Measurements from ENCODE around the gene PGRMC2. TPM values are rescaled to one million over a fixed set of nuclear protein-coding genes. Genes with fewer than 3 reads are reported as not detected.

PGRMC2 gene
- total and polyA plus RNA-seq, 2 donors (not counting 1 experiment from before 2014, with no cell fraction given), result 4.7 to 30.7 TPM

- H4K20me1 ChIP-seq (ENCODE audit: control insufficient read depth, insufficient read depth, low read length, poor library complexity, severe bottlenecking), result no peaks in the 10 kb centered on the region
- no peak overlapping the region for H3K27ac ChIP-seq (ENCODE audit: low read length in 2 of 2)
- no peaks in the 10 kb centered on the region for H3K27me3 Mint-ChIP-seq
- no peak overlapping the region for H3K4me3 ChIP-seq (ENCODE audit: control extremely low read depth in 1 of 5, extremely low read depth in 1 of 5, insufficient read depth in 1 of 5, low read depth in 2 of 5, low read length in 4 of 5)
- H3K9me3 ChIP-seq (ENCODE audit: control extremely low read depth in 1 of 3, control insufficient read depth in 2 of 3, insufficient read depth in 1 of 3, low read length in 2 of 3), result no peaks in the 10 kb centered on the region
- CTCF ChIA-PET, result interaction anchor here (1.0 kb wide), 1 partner anchor 29 kb away, joined by 3 read pairs; no protein-coding TSS in a partner anchor
- H2AFZ ChIP-seq (ENCODE audit: insufficient read depth, low read depth, low read length, poor library complexity, severe bottlenecking), result no peak overlapping the region
- H3K4me1 Mint-ChIP-seq, result no peaks in the 10 kb centered on the region
- H3K4me1 ChIP-seq (ENCODE audit: control insufficient read depth in 2 of 2, insufficient read depth in 2 of 2, low read length in 2 of 2), result no peaks in the 10 kb centered on the region
- DNase-seq (no peak), ATAC-seq (ENCODE audit: low read depth) (no peak)
- no peak overlapping the region for H3K27ac Mint-ChIP-seq
- intact Hi-C loops (cut with micrococcal nuclease), result loop anchor here (2.0 kb wide), 1 partner anchor 31 kb away; no protein-coding TSS in a partner anchor
- H3K9ac ChIP-seq (ENCODE audit: low read length), result no peak overlapping the region
- H3K4me2 ChIP-seq (replicated peaks; ENCODE audit: low read depth, low read length, poor library complexity, severe bottlenecking), result no peak overlapping the region
- H3K79me2 ChIP-seq (ENCODE audit: control insufficient read depth, insufficient read depth, low read length), result no peaks in the 10 kb centered on the region
- H3K4me3 Mint-ChIP-seq, result no peak overlapping the region
- no peaks in the 10 kb centered on the region for H3K36me3 ChIP-seq (replicated peaks in 1 of 2; ENCODE audit: control extremely low read depth in 1 of 2, control insufficient read depth in 1 of 2, extremely low read depth in 1 of 2, insufficient read depth in 2 of 2, low read length in 1 of 2)
- H3K27me3 ChIP-seq (replicated peaks in 1 of 4; ENCODE audit: control extremely low read depth in 1 of 4, control insufficient read depth in 3 of 4, insufficient read depth in 4 of 4, low read length in 3 of 4), result no peaks in the 10 kb centered on the region
- POLR2A ChIA-PET, result no interaction called here
- TF ChIP-seq EZH2 (IDR thresholded peaks at IDR 0.05; ENCODE audit: borderline replicate concordance, insufficient read depth, low read depth, low read length, poor library complexity, severe bottlenecking) (no peak), CTCF (IDR thresholded peaks at IDR 0.05) (no peak)
- H3K9me3 Mint-ChIP-seq (ENCODE audit: insufficient read depth), result no peaks in the 10 kb centered on the region
These were observed 66.0 kb downstream of the PGRMC2 start for GRCh38 chr4:128221586-128221985.

- Histone ChIP-seq H3K27ac (ENCODE audit: low read length in 2 of 2) (no peak overlapping the region), H3K9me3 (ENCODE audit: control extremely low read depth in 1 of 3, control insufficient read depth in 2 of 3, insufficient read depth in 1 of 3, low read length in 2 of 3) (no peaks in the 10 kb centered on the region), H3K4me3 (ENCODE audit: control extremely low read depth in 1 of 5, extremely low read depth in 1 of 5, insufficient read depth in 1 of 5, low read depth in 2 of 5, low read length in 4 of 5) (no peak overlapping the region), H4K20me1 (ENCODE audit: control insufficient read depth, insufficient read depth, low read length, poor library complexity, severe bottlenecking) (no peaks in the 10 kb centered on the region), H2AFZ (ENCODE audit: insufficient read depth, low read depth, low read length, poor library complexity, severe bottlenecking) (no peak overlapping the region), H3K27me3 (replicated peaks in 1 of 4; ENCODE audit: control extremely low read depth in 1 of 4, control insufficient read depth in 3 of 4, insufficient read depth in 4 of 4, low read length in 3 of 4) (no peaks in the 10 kb centered on the region), H3K4me2 (replicated peaks; ENCODE audit: low read depth, low read length, poor library complexity, severe bottlenecking) (no peak overlapping the region), H3K79me2 (ENCODE audit: control insufficient read depth, insufficient read depth, low read length) (no peaks in the 10 kb centered on the region), H3K9ac (ENCODE audit: low read length) (no peak overlapping the region), H3K36me3 (replicated peaks in 1 of 2; ENCODE audit: control extremely low read depth in 1 of 2, control insufficient read depth in 1 of 2, extremely low read depth in 1 of 2, insufficient read depth in 2 of 2, low read length in 1 of 2) (no peaks in the 10 kb centered on the region), H3K4me1 (ENCODE audit: control insufficient read depth in 2 of 2, insufficient read depth in 2 of 2, low read length in 2 of 2) (no peaks in the 10 kb centered on the region)
- Mint-ChIP-seq H3K27me3 (no peaks in the 10 kb centered on the region), H3K4me1 (no peaks in the 10 kb centered on the region), H3K27ac (no peak overlapping the region), H3K9me3 (ENCODE audit: insufficient read depth) (no peaks in the 10 kb centered on the region), H3K4me3 (no peak overlapping the region)
- intact Hi-C loops (cut with micrococcal nuclease), result loop anchor here (2.0 kb wide), 1 partner anchor 30 kb away; no protein-coding TSS in a partner anchor
- ATAC-seq (ENCODE audit: low read depth) (no peak), DNase-seq (peak; percentile 8)
- TF ChIP-seq EZH2 (IDR thresholded peaks at IDR 0.05; ENCODE audit: borderline replicate concordance, insufficient read depth, low read depth, low read length, poor library complexity, severe bottlenecking) (no peak), CTCF (IDR thresholded peaks at IDR 0.05) (no peak)
- 100% methylated on average over 1 of the region's 8 CpGs for WGBS (ENCODE audit: insufficient coverage)
- ChIA-PET CTCF (interaction anchor here (2.0 kb wide), 1 partner anchor 29 kb away, joined by 7 read pairs; no protein-coding TSS in a partner anchor), POLR2A (no interaction called here)
These were observed 67.1 kb downstream of the PGRMC2 start for GRCh38 chr4:128220286-128221235.

All from B cell (primary cell).